HG03520 (cell line): ENCODE measurements around the gene CCNQ.
"Not testable (repeated sequence)": the region's sequence is repeated elsewhere in the genome, so short reads cannot be mapped to it uniquely, and the experiment has no call there.

ENCODE experiments used
- ATAC-seq: cut with Tn5 transposase; IDR thresholded peaks from one replicate; pipeline ENCODE4 v1.9.1; 2021; ENCODE audit warnings: mild to moderate bottlenecking, moderate library complexity; ENCODE audit not compliant: unreplicated experiment

CCNQ gene

GRCh38 chrX:153623310-153624029 lies 24.5 kb upstream of the CCNQ start:
- ATAC-seq, result no peak

GRCh38 chrX:153622661-153623309 lies 23.8 kb upstream of the CCNQ start:
- ATAC-seq, result no peak

DNA sequence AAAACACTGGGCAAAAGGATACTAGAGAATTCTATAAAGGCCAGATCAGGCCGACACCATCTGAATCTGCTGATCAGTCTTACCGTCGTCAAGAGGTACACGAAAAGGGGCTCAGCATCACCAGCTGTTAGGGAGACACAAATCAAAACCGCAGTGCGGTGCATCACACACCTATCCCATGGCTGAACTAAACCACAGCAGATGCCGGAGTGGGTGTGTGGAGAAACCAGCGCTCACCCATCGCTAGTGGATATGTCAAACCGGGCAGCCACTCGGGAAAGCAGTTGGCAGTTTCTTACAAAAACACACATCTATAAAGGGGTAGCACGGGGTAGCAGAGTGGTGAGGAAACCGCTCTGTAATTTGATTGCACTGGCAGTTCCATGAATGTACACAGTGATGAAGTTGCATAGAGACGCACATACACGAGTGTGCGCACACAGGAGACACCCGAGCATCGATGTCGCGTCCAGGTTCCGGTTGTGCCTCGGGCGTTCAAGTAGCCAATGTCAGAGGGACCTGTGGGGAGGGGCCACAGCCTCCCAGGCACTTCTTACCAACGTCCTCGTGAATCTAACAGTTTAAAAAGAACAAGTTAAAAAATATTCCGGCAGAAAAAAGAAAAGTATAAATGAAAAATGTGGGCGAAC lies 23.1 kb upstream of the CCNQ start:
- no peak for ATAC-seq

- ATAC-seq, result no peak
These were observed 21.6 kb upstream of the CCNQ start for GRCh38 chrX:153620576-153620975.

- no peak for ATAC-seq
These were observed 15.9 kb upstream of the CCNQ start for GRCh38 chrX:153614818-153615217.

- no peak for ATAC-seq
These were observed 13.5 kb upstream of the CCNQ start for GRCh38 chrX:153612413-153612812.

DNA sequence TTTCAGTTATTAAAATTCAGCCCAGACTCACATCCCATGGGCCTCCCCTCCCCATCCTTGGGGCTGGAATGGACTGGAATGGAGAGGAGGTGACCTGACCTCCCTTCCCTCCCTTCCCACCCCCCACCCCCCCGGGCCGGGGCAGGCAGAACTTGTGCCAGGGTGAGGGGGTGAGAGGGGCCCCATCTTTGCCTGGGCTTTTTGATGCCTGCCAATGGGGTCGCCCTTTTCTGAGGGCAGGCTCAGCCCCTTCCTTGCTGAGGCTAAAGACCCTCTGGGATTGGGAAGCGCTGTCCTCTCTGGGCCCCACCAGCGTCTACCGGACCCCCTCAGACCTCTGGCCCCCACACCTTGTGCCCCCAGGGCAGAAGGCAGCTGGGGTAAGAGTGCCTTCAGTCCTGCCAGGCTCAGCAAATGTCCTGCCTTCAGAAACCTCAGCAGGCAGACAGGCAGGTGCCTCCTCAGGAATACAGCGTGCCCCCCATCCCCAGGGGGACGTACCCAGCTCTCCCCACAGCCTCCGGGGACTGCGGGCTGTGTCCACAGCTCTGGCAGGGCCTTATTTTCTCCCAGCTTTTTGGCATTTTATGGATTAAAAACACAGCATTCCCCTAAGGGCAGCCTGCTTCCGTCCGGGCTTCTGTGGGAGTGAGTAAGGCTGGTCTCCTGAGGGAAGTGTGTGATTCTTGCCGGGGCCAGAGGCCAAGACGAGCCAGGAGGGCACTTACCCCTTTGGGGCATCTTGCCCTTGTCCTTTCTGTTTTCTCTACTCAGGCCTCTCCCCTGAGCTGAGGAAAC lies 12.6 kb upstream of the CCNQ start:
- ATAC-seq, result no peak

DNA sequence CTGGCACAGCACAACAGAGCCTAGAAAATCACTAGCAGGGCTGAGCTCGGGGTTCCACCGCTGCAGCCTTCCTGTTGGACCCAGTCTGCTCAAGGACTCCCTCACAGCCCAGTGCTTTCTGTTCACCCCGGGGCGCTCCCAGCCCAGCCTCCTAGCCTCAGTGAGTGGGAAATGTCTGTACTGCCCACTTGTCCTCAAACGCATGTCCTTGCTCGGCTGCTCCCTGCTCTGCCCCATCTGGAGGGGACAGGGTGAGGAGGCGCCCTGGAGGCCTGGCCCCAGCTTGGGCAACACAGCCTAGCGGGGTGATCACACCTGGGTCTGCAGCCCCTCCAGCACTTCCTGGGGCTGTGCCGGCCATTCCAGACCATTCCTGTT lies 11.9 kb upstream of the CCNQ start:
- ATAC-seq, result no peak

- no peak for ATAC-seq
These were observed 11.2 kb upstream of the CCNQ start for GRCh38 chrX:153609917-153610835.

GRCh38 chrX:153608806-153609205 lies 9.9 kb upstream of the CCNQ start:
- no peak for ATAC-seq

GRCh38 chrX:153608376-153608775 lies 9.4 kb upstream of the CCNQ start:
- ATAC-seq, result no peak

DNA sequence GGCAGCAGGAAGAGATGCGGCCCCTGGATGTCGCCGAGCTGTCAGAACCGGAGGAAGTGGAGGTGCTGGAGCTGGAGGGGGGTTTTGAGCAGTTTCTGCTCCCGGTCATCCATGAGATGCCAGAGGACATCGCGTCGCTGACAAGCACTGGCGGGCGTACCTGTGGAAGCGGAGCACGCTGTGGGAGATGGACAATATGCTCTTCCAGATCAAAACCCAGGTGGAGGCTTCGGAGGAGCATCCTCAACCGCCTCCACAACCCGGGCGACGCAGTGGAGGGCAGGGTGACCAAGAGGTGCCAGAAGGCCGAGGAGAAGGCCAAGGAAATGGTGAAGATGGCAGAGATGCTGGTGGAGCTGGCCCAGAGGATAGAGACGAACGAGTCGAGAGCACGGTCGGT lies 7.6 kb upstream of the CCNQ start:
- ATAC-seq, result no peak

GRCh38 chrX:153604666-153605380 lies 5.9 kb upstream of the CCNQ start:
- not testable (repeated sequence) for ATAC-seq

DNA sequence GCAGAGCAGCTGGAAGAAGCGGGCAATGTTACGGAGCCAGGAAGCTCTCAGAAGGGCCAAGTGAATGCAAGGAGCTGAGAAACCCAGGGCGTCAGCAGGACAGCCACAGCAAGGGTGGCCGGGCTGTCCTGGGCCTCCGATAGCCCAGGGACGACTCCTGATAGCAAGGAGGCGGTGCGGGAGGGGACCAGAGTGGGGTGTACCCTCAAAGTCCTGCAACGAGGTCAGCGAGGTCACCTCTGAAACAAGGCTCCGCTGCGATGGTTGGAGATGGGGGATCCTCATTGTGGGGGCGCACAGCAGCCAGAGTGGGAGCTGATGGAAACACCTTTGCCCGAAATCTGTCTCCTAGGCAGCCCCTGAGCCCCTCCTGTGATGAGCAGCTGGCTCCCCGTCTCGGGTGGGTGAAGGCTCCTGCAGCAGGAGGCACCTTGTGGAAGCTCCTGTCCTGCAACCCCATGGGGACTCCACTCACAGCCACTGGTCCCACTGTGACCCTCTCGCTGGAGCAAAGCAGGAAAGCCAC lies 4.3 kb upstream of the CCNQ start:
- no peak for ATAC-seq

DNA sequence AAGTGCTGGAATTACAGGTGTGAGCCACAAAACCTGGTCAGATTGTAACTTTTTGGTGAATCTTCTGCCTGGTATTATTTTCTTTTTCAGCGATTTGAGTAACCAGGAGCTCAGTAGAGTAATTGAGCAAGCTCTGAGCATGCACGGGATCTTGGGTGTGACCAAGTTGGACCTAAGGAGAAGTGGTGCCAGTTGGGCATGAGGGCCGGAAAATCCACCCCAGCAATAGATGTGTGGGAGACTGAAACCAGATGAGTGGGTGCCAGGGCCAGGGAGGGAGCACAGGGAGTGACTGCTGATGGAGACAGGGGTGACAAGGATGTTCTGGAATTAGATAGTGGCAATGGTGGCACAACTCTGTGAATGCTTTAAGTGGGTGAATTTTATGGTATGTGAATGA lies 3.7 kb upstream of the CCNQ start:
- no peak for ATAC-seq

GRCh38 chrX:153601511-153602110 lies 2.7 kb upstream of the CCNQ start:
- no peak for ATAC-seq

- ATAC-seq, result no peak
These were observed 2.0 kb upstream of the CCNQ start for GRCh38 chrX:153600921-153601320.

DNA sequence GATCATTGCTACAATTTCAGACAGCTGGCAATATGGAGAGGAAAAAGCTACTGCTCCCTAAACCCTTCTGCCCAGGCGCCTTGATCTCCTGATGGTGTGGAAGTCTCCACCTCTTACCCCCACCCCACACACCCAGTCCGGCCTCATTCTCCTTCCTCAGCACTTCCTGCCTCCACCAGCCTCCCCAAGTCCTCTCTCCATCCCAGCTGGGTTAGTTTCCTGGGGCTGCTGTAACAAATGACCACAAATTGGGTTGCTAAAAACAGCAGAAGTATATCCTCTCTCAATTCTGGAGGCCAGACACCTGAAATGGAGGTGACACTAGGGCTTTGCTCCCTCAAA lies 1.1 kb upstream of the CCNQ start:
- ATAC-seq, result no peak
